CD4-positive, alpha-beta memory T cell (primary cell): ENCODE results near the gene ACTRT2. TPM values are rescaled to one million over a fixed set of nuclear protein-coding genes. Genes with fewer than 3 reads are reported as not detected.

Experiments used
- CTCF ChIA-PET: fragments of 350-600 bp; sonication (Branson Sonifier 250); formaldehyde crosslinking; loops from one replicate; lab custom pipeline; 2021; ENCODE audit warnings: inconsistent platforms; ENCODE audit not compliant: partially characterized antibody; lab: Charles Lee
- POLR2A ChIA-PET: fragments of 350-600 bp; sonication (Branson Sonifier 250); formaldehyde crosslinking; loops from one replicate; lab custom pipeline; 2021; ENCODE audit not compliant: partially characterized antibody; lab: Charles Lee
- DNase-seq, 5 donors: peaks; one replicate each; pipeline versions ENCODE4 v3.0.0 to v3.0.0-alpha.2; 2020 to 2022; ENCODE audit warnings: mixed read lengths in 1 of 5
- H3K27ac ChIP-seq: one replicate; pipeline ENCODE4 v1.7.0; 2013; ENCODE audit warnings: low read depth, low read length
- H3K27me3 ChIP-seq: 2 replicates; pipeline ENCODE4 v1.7.0; 2013; ENCODE audit warnings: mild to moderate bottlenecking, low read length, moderate library complexity; ENCODE audit not compliant: insufficient read depth
- H3K36me3 ChIP-seq: 2 replicates; pipeline ENCODE4 v1.7.0; 2013; ENCODE audit warnings: mild to moderate bottlenecking, low read length, moderate library complexity; ENCODE audit not compliant: insufficient read depth
- H3K4me1 ChIP-seq: 2 replicates; pipeline ENCODE4 v1.7.0; 2013; ENCODE audit warnings: mild to moderate bottlenecking, low read length, moderate library complexity; ENCODE audit not compliant: insufficient read depth
- H3K4me3 ChIP-seq, 2 donors: one replicate each; pipeline ENCODE4 v1.7.0; 2013; ENCODE audit warnings: low read length in 2 of 2, mild to moderate bottlenecking in 1 of 2
- H3K9me3 ChIP-seq, 2 donors: one replicate each; pipeline ENCODE4 v1.7.0; 2013; ENCODE audit warnings: low read length in 2 of 2, control low read depth in 1 of 2; ENCODE audit not compliant: control insufficient read depth in 1 of 2
- H3K27ac Mint-ChIP-seq, 7 donors: one replicate each; pipeline ENCODE4 v1.8.0; 2020 to 2021; ENCODE audit warnings: mixed read lengths in 7 of 7, mild to moderate bottlenecking in 6 of 7, inconsistent platforms in 3 of 7, moderate library complexity in 3 of 7
- H3K27me3 Mint-ChIP-seq, 2 donors: one replicate each; pipeline ENCODE4 v1.8.0; 2020 to 2021; ENCODE audit warnings: mixed read lengths in 2 of 2
- H3K36me3 Mint-ChIP-seq, 2 donors: one replicate each; pipeline ENCODE4 v1.8.0; 2020 to 2021; ENCODE audit warnings: mixed read lengths in 2 of 2, inconsistent platforms in 1 of 2, mild to moderate bottlenecking in 1 of 2
- H3K4me1 Mint-ChIP-seq, 4 donors: one replicate each; pipeline ENCODE4 v1.8.0; 2020 to 2021; ENCODE audit warnings: mixed read lengths in 4 of 4, mild to moderate bottlenecking in 1 of 4
- H3K4me3 Mint-ChIP-seq, 8 donors: one replicate each; pipeline ENCODE4 v1.8.0; 2020 to 2021; ENCODE audit warnings: mixed read lengths in 8 of 8, mild to moderate bottlenecking in 7 of 8, moderate library complexity in 6 of 8, inconsistent platforms in 3 of 8
- H3K9me3 Mint-ChIP-seq, 8 donors: one replicate each; pipeline ENCODE4 v1.8.0; 2020 to 2021; ENCODE audit warnings: mixed read lengths in 8 of 8, mild to moderate bottlenecking in 5 of 8, inconsistent platforms in 3 of 8, moderate library complexity in 1 of 8
- intact Hi-C: fragments of 100-400 bp; cut with micrococcal nuclease; formaldehyde crosslinking; loops from one replicate; pipeline ENCODE4 v1.15.1; 2023
- polyA plus RNA-seq, 2 donors: library from polyadenylated mRNA; unstranded; fragments of 300-500 nt; fragmentation: Illumina TruSeq; gene quantifications; one replicate each; pipeline ENCODE4 v1.2.3, GENCODE V29; 2021
- total RNA-seq, 2 experiments: library from RNA; stranded (reverse); gene quantifications; one replicate each; pipeline ENCODE4 v1.2.3, GENCODE V29; 2021

ACTRT2 gene
- total and polyA plus RNA-seq, 4 experiments from 2014 or later: not detected

DNA sequence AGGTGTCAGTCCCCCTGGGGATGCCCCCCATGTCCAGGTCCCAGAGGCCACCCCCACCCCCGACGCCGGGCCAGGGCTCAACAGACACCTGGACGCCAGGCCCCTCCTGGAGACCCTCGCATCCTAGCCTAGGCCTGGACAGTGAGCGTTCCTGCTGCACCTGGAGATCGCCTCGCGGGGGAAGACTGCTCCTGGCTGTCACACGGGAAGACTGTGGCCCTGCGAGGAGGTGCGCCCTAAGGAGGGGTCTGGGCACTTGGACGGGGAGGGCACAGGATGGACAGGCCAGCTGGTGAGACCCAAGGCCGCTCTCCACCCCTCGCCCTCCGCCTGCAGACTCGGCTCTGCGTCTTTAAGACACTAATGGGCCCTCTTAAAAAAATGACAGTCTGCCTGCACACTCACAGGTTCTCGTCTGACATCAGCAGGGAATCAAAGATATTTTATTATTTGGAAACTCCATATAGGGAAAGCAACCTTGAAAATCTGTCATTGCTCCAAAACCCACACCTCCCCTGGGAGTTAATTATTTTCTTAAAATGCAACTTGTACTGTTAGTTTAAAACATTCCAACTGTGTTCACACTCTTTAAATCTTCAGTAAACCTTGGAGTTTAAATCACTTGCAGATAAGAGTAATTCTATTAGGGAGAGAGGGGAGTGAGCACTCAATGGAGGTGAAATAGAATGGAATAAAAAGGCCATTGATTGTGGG is 45.6 kb upstream of the ACTRT2 start:
- H3K4me3 Mint-ChIP-seq: no peak overlapping the region
- intact Hi-C loops: no loop called here
- H3K4me1 Mint-ChIP-seq: peaks cover 0 to 1% (median under 1%) of the 10 kb centered on the region in 4 donors
- H3K4me3 ChIP-seq: no peak overlapping the region
- ChIA-PET POLR2A (no interaction called here), CTCF (no interaction called here)
- H3K27me3 Mint-ChIP-seq: no peaks in the 10 kb centered on the region
- no peaks in the 10 kb centered on the region for H3K9me3 Mint-ChIP-seq
- no peaks in the 10 kb centered on the region for H3K36me3 ChIP-seq
- H3K9me3 ChIP-seq: no peaks in the 10 kb centered on the region
- no peak overlapping the region for H3K27ac Mint-ChIP-seq
- no peaks in the 10 kb centered on the region for H3K4me1 ChIP-seq
- no peaks in the 10 kb centered on the region for H3K27me3 ChIP-seq
- no peak overlapping the region for H3K27ac ChIP-seq
- no peak for DNase-seq
- H3K36me3 Mint-ChIP-seq: no peaks in the 10 kb centered on the region

DNA sequence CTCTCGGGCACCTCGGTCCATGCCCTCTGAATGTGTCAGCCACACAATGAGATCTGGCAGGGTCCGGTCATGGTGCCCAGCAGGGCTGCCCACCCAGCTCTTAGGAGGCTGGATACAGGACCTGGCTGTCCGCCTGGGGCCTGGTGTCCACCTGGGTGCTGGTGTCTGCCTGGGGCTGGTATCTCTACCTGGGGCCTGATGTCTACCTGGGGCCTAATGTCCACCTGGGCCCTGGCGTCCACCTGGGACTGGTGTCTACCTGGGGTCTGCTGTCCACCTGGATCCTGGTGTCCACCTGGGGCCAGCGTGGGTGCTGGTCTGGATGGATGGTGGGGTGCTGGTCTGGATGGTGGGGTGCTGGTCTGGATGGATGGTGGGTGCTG is 45.1 kb upstream of the ACTRT2 start:
- no peaks in the 10 kb centered on the region for H3K9me3 ChIP-seq
- H3K9me3 Mint-ChIP-seq: no peaks in the 10 kb centered on the region
- H3K36me3 ChIP-seq: no peaks in the 10 kb centered on the region
- POLR2A ChIA-PET: no interaction called here
- H3K4me1 Mint-ChIP-seq: peaks cover 0 to 1% (median under 1%) of the 10 kb centered on the region in 4 donors
- no peaks in the 10 kb centered on the region for H3K4me1 ChIP-seq
- H3K4me3 ChIP-seq: no peak overlapping the region
- DNase-seq: no peak
- H3K27me3 Mint-ChIP-seq: no peaks in the 10 kb centered on the region
- H3K27ac ChIP-seq: no peak overlapping the region
- H3K4me3 Mint-ChIP-seq: no peak overlapping the region
- no peaks in the 10 kb centered on the region for H3K27me3 ChIP-seq
- no peak overlapping the region for H3K27ac Mint-ChIP-seq
- no peaks in the 10 kb centered on the region for H3K36me3 Mint-ChIP-seq
- intact Hi-C loops: no loop called here
- CTCF ChIA-PET: no interaction called here

DNA sequence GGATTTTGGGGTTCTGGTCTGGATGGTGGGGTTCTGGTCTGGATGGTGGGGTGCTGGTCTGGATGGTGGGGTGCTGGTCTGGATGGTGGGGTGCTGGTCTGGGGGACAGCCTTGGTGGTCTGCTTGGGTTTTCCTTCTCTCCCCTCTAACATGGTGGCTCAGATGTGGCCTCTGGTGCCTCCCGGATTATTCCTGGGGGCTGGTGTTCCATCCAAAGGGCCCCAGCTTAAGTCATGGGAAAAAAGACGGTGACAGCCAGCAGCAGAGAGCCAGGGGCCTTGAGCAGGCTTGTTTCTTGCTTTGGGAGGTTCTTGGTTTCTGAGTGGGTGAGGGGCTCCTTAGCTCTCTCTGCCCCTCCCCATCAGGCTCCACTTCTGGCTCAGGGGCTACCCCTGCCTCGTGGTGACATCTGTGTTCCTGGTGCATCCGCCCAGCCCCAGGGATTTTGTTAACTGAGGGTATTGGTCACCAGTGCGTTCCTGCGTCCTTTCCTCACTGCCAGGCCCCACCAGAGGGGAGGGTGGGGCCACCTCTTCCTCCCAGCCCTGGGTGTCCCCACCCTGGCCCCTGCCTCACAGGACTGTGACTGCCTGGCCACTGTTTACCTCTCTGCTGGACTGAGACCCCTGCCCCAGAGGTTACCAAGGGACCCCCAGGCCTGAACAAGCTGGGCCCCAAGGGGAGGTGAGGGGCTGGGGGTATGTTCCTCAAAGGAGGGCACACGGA is 43.2 kb upstream of the ACTRT2 start:
- Mint-ChIP-seq H3K9me3 (no peaks in the 10 kb centered on the region), H3K27me3 (no peaks in the 10 kb centered on the region), H3K27ac (no peak overlapping the region), H3K4me3 (no peak overlapping the region), H3K36me3 (no peaks in the 10 kb centered on the region), H3K4me1 (no peaks in the 10 kb centered on the region)
- ChIA-PET POLR2A (no interaction called here), CTCF (no interaction called here)
- Histone ChIP-seq H3K27me3 (no peaks in the 10 kb centered on the region), H3K4me3 (no peak overlapping the region), H3K9me3 (no peaks in the 10 kb centered on the region), H3K36me3 (no peaks in the 10 kb centered on the region), H3K27ac (no peak overlapping the region), H3K4me1 (no peaks in the 10 kb centered on the region)
- intact Hi-C loops: no loop called here
- DNase-seq: no peak

DNA sequence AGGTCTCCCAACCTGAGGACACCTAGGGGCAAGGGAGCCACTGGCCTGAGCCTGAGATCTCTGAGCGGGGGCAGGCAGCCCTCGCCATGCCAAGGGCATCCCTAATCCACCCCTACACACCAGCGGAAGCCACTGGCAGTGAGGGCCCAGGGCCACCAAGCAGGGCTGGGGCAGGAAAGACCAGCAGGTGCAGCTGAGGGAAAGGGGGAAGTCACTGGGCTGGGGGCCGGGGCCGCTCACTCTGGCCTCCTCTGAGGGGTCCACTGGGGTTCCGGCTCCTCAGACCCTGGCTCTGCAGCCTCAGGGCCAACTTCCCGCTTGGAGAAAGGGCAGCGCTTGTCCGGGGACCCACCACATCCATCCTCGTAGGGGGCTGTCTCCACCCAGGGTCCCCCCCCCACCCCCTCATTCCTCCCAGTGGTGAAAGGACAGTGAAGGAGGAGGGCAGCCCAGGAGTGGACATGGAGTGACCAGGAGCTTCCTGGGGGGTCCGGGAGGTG is 42.5 kb upstream of the ACTRT2 start:
- no peaks in the 10 kb centered on the region for H3K9me3 ChIP-seq
- H3K27ac ChIP-seq: no peak overlapping the region
- no peak overlapping the region for H3K4me3 ChIP-seq
- intact Hi-C loops: no loop called here
- no peak overlapping the region for H3K4me3 Mint-ChIP-seq
- no peaks in the 10 kb centered on the region for H3K4me1 Mint-ChIP-seq
- H3K36me3 Mint-ChIP-seq: no peaks in the 10 kb centered on the region
- H3K27ac Mint-ChIP-seq: no peak overlapping the region
- H3K27me3 Mint-ChIP-seq: no peaks in the 10 kb centered on the region
- H3K27me3 ChIP-seq: no peaks in the 10 kb centered on the region
- H3K9me3 Mint-ChIP-seq: no peaks in the 10 kb centered on the region
- H3K4me1 ChIP-seq: no peaks in the 10 kb centered on the region
- H3K36me3 ChIP-seq: no peaks in the 10 kb centered on the region
- no peak for DNase-seq
- POLR2A ChIA-PET: no interaction called here
- CTCF ChIA-PET: no interaction called here

DNA sequence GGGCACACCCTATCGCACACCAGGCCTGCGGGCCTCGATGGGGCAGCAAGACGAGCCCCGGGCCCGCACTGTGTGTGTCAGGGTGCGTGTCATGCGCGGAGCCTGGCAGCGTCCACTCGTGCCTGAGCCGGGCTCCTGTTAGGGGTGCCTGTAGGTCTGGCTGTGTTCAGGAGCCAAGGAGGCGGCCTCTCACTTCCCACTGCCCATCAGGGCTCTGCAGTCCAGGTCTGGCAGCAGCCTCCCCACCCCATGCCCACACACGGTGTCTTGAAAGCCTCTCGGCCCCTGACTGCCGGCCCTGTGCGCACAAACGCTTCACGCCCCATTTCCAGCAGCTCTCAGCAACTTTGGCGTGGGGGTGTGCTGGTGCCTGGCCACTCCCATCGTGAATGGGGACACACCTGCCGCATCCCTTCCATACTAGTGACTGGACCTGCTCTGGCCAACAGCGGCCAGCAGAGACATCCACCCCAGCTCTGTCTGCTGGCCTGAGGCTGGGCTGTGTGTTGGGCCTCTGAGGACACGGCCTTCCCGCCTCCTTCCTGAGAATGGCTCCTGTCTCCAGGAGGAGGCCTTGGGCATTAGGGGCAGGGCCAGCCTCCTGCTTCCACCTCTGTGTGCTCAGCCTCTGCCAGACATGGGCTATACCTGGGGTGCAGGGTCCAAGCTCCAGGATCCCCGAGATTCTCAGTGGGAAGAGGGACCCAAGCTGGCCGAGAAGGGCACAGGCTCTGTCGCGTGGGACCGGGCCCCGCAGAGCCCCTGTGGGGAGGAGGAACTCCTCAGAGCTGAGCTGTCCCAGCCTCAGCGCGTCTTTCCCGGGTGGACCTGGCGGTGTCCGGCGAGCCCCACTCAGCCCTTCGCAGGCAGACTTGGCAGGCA is 41.8 kb upstream of the ACTRT2 start:
- no peaks in the 10 kb centered on the region for H3K9me3 ChIP-seq
- H3K4me1 ChIP-seq: no peaks in the 10 kb centered on the region
- no peaks in the 10 kb centered on the region for H3K27me3 ChIP-seq
- Mint-ChIP-seq H3K4me3 (no peak overlapping the region), H3K9me3 (no peaks in the 10 kb centered on the region), H3K4me1 (no peaks in the 10 kb centered on the region), H3K36me3 (no peaks in the 10 kb centered on the region), H3K27ac (no peak overlapping the region), H3K27me3 (no peaks in the 10 kb centered on the region)
- H3K4me3 ChIP-seq: no peak overlapping the region
- ChIA-PET POLR2A (no interaction called here), CTCF (no interaction called here)
- H3K27ac ChIP-seq: no peak overlapping the region
- no peaks in the 10 kb centered on the region for H3K36me3 ChIP-seq
- no peak for DNase-seq
- intact Hi-C loops: no loop called here

DNA sequence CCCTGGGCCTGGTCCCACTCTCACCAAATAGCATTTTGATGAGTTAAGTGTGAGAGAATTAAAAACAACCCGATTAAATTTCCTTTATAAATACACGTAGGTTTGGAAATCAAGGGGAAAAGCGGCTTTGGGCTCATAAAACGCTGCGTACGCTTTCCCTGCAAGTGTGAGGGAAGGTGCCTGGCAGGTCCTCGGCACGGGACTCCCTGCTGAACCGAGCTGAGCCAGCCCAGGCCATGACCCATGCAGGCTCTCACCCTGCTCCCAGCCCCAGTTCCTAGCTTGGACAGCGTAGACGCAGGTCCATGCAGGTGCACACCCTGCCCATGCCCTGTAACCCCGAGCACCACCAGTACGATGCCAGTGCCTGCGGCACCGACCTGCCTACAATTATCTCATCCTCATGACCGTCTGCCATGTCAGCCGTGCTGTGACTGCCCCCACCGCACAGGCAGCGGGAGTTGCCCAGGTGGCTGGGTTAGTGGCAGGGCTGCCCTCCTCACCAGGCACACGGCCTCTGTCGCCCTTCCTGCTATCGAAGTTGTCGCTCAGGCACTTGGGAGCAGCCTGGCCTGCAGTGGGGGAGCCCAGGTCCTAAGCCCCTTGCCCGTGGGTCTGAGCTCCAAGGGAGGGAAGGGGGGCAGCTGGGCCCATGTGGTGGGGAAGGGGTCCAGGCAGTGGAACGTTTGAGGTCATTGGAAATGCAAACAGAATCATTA is 41.0 kb upstream of the ACTRT2 start:
- Mint-ChIP-seq H3K9me3 (no peaks in the 10 kb centered on the region), H3K4me3 (no peak overlapping the region), H3K27me3 (no peaks in the 10 kb centered on the region), H3K27ac (no peak overlapping the region), H3K36me3 (no peaks in the 10 kb centered on the region), H3K4me1 (no peaks in the 10 kb centered on the region)
- no peak for DNase-seq
- Histone ChIP-seq H3K27me3 (no peaks in the 10 kb centered on the region), H3K36me3 (no peaks in the 10 kb centered on the region), H3K9me3 (no peaks in the 10 kb centered on the region), H3K4me3 (no peak overlapping the region), H3K27ac (no peak overlapping the region), H3K4me1 (no peaks in the 10 kb centered on the region)
- ChIA-PET POLR2A (no interaction called here), CTCF (no interaction called here)
- intact Hi-C loops: no loop called here

DNA sequence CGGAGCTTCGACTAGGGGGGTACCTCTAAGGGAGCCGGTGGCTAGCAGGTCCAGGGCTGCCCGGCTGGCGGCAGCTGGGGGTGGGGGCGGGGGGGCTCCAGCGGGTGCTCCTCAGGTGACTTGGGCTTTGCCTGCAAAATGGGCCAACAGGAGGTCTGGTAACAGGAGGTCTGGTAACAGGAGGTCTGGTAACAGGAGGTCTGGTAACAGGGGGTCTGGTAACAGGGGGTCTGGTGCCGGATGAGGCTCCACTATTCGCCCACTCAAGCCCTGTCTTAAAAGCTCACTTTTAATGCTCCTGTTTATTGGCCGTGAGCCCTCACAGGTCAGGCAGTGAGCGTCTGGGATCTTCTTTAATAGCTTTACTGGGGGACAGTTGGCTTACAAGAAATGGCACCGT is 40.4 kb upstream of the ACTRT2 start:
- H3K27ac Mint-ChIP-seq: no peak overlapping the region
- no peak overlapping the region for H3K27ac ChIP-seq
- no peaks in the 10 kb centered on the region for H3K36me3 ChIP-seq
- DNase-seq: no peak
- no peaks in the 10 kb centered on the region for H3K4me1 ChIP-seq
- no peaks in the 10 kb centered on the region for H3K27me3 ChIP-seq
- H3K4me3 ChIP-seq: no peak overlapping the region
- intact Hi-C loops: no loop called here
- H3K9me3 ChIP-seq: no peaks in the 10 kb centered on the region
- no peaks in the 10 kb centered on the region for H3K36me3 Mint-ChIP-seq
- peaks cover 0 to 2% of the 10 kb centered on the region in 2 donors for H3K27me3 Mint-ChIP-seq
- H3K4me1 Mint-ChIP-seq: no peaks in the 10 kb centered on the region
- CTCF ChIA-PET: no interaction called here
- POLR2A ChIA-PET: no interaction called here
- H3K4me3 Mint-ChIP-seq: no peak overlapping the region
- H3K9me3 Mint-ChIP-seq: no peaks in the 10 kb centered on the region
